Neural crest cell (in vitro differentiated cells): ENCODE measurements around the gene WDR33. TPM values are rescaled to one million over a fixed set of nuclear protein-coding genes. Genes with fewer than 3 reads are reported as not detected.

ENCODE experiments used
- DNase-seq: peaks from one replicate; pipeline ENCODE4 v3.0.0; 2021; ENCODE audit warnings: low read depth, mixed read lengths, low spot score
- H3K27ac Mint-ChIP-seq: one replicate; pipeline ENCODE4 v1.8.0; 2021; ENCODE audit warnings: mild to moderate bottlenecking, mixed read lengths; ENCODE audit not compliant: unreplicated experiment
- H3K27me3 Mint-ChIP-seq: 2 replicates; pipeline ENCODE4 v1.8.0; 2021; ENCODE audit warnings: low read depth, mild to moderate bottlenecking, mixed read lengths
- H3K36me3 Mint-ChIP-seq: 2 replicates; pipeline ENCODE4 v1.8.0; 2021; ENCODE audit warnings: low read depth, mild to moderate bottlenecking, mixed read lengths
- H3K4me1 Mint-ChIP-seq: 2 replicates; pipeline ENCODE4 v1.8.0; 2021; ENCODE audit warnings: mixed read lengths
- H3K4me3 Mint-ChIP-seq: one replicate; pipeline ENCODE4 v1.8.0; 2021; ENCODE audit warnings: mild to moderate bottlenecking, mixed read lengths
- H3K9me3 Mint-ChIP-seq: 2 replicates; pipeline ENCODE4 v1.8.0; 2021; ENCODE audit warnings: mixed read lengths
- CTCF ChIP-seq: fragments of 200-600 bp; sonication (generic); conservative IDR thresholded peaks from 2 replicates; pipeline ENCODE4 v1.5.0; 2021; ENCODE audit warnings: antibody characterized with exemption, mild to moderate bottlenecking
- total RNA-seq: library from RNA; stranded (reverse); gene quantifications from 2 replicates; pipeline ENCODE4 v1.2.1, GENCODE V29; 2021

The WDR33 gene
- total RNA-seq, 1 donor from 2014 or later, result 72.4 TPM

GRCh38 chr2:127792805-127793204, 18.2 kb downstream of the WDR33 start:
- peaks cover 27% of the 10 kb centered on the region for H3K36me3 Mint-ChIP-seq
- peaks cover 3% of the 10 kb centered on the region for H3K9me3 Mint-ChIP-seq
- H3K4me3 Mint-ChIP-seq, result no peak overlapping the region
- TF ChIP-seq CTCF, result no peak
- no peaks in the 10 kb centered on the region for H3K4me1 Mint-ChIP-seq
- H3K27ac Mint-ChIP-seq, result no peak overlapping the region
- no peaks in the 10 kb centered on the region for H3K27me3 Mint-ChIP-seq
- no peak for DNase-seq

GRCh38 chr2:127790694-127791529, 20.1 kb downstream of the WDR33 start:
- Mint-ChIP-seq H3K4me3 (no peak overlapping the region), H3K36me3 (peaks cover 18% of the 10 kb centered on the region), H3K4me1 (no peaks in the 10 kb centered on the region), H3K27me3 (no peaks in the 10 kb centered on the region), H3K27ac (no peak overlapping the region), H3K9me3 (peaks cover 3% of the 10 kb centered on the region)
- no peak for DNase-seq
- no peak for TF ChIP-seq CTCF

- TF ChIP-seq CTCF, result no peak
- Mint-ChIP-seq H3K4me1 (no peaks in the 10 kb centered on the region), H3K27ac (no peak overlapping the region), H3K36me3 (peaks cover 13% of the 10 kb centered on the region), H3K4me3 (no peak overlapping the region), H3K9me3 (peaks cover 3% of the 10 kb centered on the region), H3K27me3 (no peaks in the 10 kb centered on the region)
- DNase-seq, result no peak
Observed at GRCh38 chr2:127786048-127786809, 24.7 kb downstream of the WDR33 start.

- Mint-ChIP-seq H3K27me3 (no peaks in the 10 kb centered on the region), H3K4me1 (no peaks in the 10 kb centered on the region), H3K36me3 (peaks cover 5% of the 10 kb centered on the region), H3K27ac (no peak overlapping the region), H3K4me3 (no peak overlapping the region), H3K9me3 (no peaks in the 10 kb centered on the region)
- TF ChIP-seq CTCF, result no peak
- DNase-seq, result no peak
Observed at GRCh38 chr2:127784965-127785518, 25.9 kb downstream of the WDR33 start.

- peaks cover 6% of the 10 kb centered on the region for H3K36me3 Mint-ChIP-seq
- no peak overlapping the region for H3K27ac Mint-ChIP-seq
- no peaks in the 10 kb centered on the region for H3K27me3 Mint-ChIP-seq
- TF ChIP-seq CTCF, result no peak
- no peak for DNase-seq
- H3K9me3 Mint-ChIP-seq, result no peaks in the 10 kb centered on the region
- no peak overlapping the region for H3K4me3 Mint-ChIP-seq
- peaks cover 10% of the 10 kb centered on the region for H3K4me1 Mint-ChIP-seq
Observed at GRCh38 chr2:127783101-127783500, 27.9 kb downstream of the WDR33 start.
